Mucosa of descending colon (tissue), 3 donors: ENCODE results near the gene PLA2R1. TPM values are rescaled to one million over a fixed set of nuclear protein-coding genes. Genes with fewer than 3 reads are reported as not detected.

Experiments used
- ATAC-seq: fragments of 200-7000 bp; cut with Tn5 transposase; one replicate; pipeline ENCODE4 v1.9.1; 2020; ENCODE audit warnings: mild to moderate bottlenecking, moderate library complexity
- DNase-seq, 3 donors: peaks; one replicate each; pipeline ENCODE4 v3.0.0-alpha.2; 2020
- H3K36me3 ChIP-seq: fragments of 200-600 bp; one replicate; pipeline ENCODE4 v1.8.0; 2021; ENCODE audit warnings: low read depth, mild to moderate bottlenecking
- H3K4me1 ChIP-seq: fragments of 200-600 bp; one replicate; pipeline ENCODE4 v1.8.0; 2021; ENCODE audit warnings: low read depth, mild to moderate bottlenecking
- H3K4me3 ChIP-seq: fragments of 200-600 bp; one replicate; pipeline ENCODE4 v1.8.0; 2021; ENCODE audit warnings: mild to moderate bottlenecking
- H3K9me3 ChIP-seq: fragments of 200-600 bp; one replicate; pipeline ENCODE4 v1.8.0; 2021; ENCODE audit warnings: mild to moderate bottlenecking
- CTCF ChIP-seq: fragments of 200-600 bp; IDR thresholded peaks from one replicate; pipeline ENCODE4 v1.8.0; 2022; ENCODE audit warnings: antibody characterized with exemption, mild to moderate bottlenecking
- intact Hi-C, 2 donors: fragments of 100-400 bp; cut with DNase I in 1 of 2; cut with micrococcal nuclease in 1 of 2; formaldehyde crosslinking; loops; one replicate each; pipeline versions ENCODE4 v1.11.0 to v1.11.1; 2022; cut with DNase I, micrococcal nuclease
- total RNA-seq, 3 donors: library from RNA; stranded (reverse); fragmentation: NEBNext Ultra II Directional in 2 of 3; extraction: Animal tissue kit (Norgen Biotek cat#: 25700) in 2 of 3; gene quantifications; one replicate each; pipeline versions ENCODE4 v1.2.1 to v1.2.4, GENCODE V29; 2021 to 2023
- donor health status: DM: no; HTN: no; CAD: no; lungs with moderate emphysema.
- donor health status: DM: no; HTN: no; CAD: no.
- donor health status: DM: no; HTN: yes; CAD: no.

PLA2R1 gene
- total RNA-seq, 3 donors from 2014 or later, result 8.0 to 19.1 (median 11.1) TPM

- H3K36me3 ChIP-seq, result no peaks in the 10 kb centered on the region
- ATAC-seq (no peak), DNase-seq (no peak)
- H3K4me1 ChIP-seq, result no peaks in the 10 kb centered on the region
- TF ChIP-seq CTCF, result no peak
- intact Hi-C loops, result no loop called here
- H3K4me3 ChIP-seq, result no peak overlapping the region
- H3K9me3 ChIP-seq, result peaks cover 5% of the 10 kb centered on the region
Observed at GRCh38 chr2:159925975-159926374, 136.4 kb downstream of the PLA2R1 start.

DNA sequence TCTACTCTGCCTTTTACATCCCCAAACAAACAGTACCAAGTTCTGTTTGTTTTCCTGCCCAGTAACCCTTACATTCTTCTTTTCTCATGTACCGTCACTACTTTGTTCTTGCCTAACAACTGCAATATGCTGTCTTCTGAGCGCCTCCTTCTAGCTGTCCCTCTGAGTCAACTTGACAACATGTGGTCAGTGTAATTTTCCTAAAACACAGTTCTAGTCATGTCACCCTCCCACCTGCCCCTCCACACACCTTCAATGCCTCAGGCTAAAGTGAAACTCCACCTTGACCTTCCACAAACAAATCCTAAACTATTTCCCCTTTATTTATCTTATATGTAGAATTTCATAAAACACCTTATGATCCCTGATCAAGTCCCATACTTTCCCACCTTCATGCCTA lies 139.9 kb downstream of the PLA2R1 start:
- Histone ChIP-seq H3K9me3 (no peaks in the 10 kb centered on the region), H3K4me3 (no peak overlapping the region), H3K4me1 (no peaks in the 10 kb centered on the region), H3K36me3 (no peaks in the 10 kb centered on the region)
- ATAC-seq (no peak), DNase-seq (no peak)
- intact Hi-C loops, result no loop called here
- TF ChIP-seq CTCF, result no peak

GRCh38 chr2:159921752-159922404 lies 140.5 kb downstream of the PLA2R1 start:
- Histone ChIP-seq H3K9me3 (no peaks in the 10 kb centered on the region), H3K4me3 (no peak overlapping the region), H3K4me1 (no peaks in the 10 kb centered on the region), H3K36me3 (no peaks in the 10 kb centered on the region)
- TF ChIP-seq CTCF, result peak; percentile 81
- intact Hi-C loops, result no loop called here
- ATAC-seq (peak; percentile 98), DNase-seq (peak; percentile 83 to 91 (median 88))

- Histone ChIP-seq H3K9me3 (no peaks in the 10 kb centered on the region), H3K4me1 (no peaks in the 10 kb centered on the region), H3K36me3 (no peaks in the 10 kb centered on the region), H3K4me3 (no peak overlapping the region)
- DNase-seq (no peak), ATAC-seq (no peak)
- TF ChIP-seq CTCF, result no peak
- intact Hi-C loops, result no loop called here
Observed at GRCh38 chr2:159916511-159916910, 145.9 kb downstream of the PLA2R1 start.

GRCh38 chr2:159913900-159914299 lies 148.5 kb downstream of the PLA2R1 start:
- ATAC-seq (no peak), DNase-seq (no peak)
- H3K4me3 ChIP-seq, result no peak overlapping the region
- no peaks in the 10 kb centered on the region for H3K4me1 ChIP-seq
- no peaks in the 10 kb centered on the region for H3K36me3 ChIP-seq
- intact Hi-C loops, result no loop called here
- H3K9me3 ChIP-seq, result no peaks in the 10 kb centered on the region
- TF ChIP-seq CTCF, result no peak

DNA sequence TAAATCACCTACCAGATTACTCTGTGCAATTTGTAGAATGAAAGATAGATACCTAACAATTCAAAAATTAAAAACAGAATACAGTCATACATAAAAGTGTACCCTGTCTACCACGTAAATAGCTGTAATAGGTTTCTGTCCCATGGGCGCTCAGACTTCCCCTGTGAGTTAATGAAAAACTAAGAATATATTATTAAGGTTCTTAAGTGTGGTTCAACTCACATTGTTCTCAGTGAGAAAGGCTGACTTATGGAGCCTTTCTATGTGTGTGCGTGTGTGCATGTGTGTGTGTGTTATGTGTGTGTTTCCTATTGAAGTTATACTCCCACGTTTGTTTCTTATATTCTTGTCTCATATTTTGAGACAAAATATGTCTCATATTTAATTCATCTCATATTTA lies 149.8 kb downstream of the PLA2R1 start:
- intact Hi-C loops, result no loop called here
- no peak for DNase-seq
- Histone ChIP-seq H3K9me3 (no peaks in the 10 kb centered on the region), H3K4me1 (no peaks in the 10 kb centered on the region), H3K36me3 (no peaks in the 10 kb centered on the region), H3K4me3 (no peak overlapping the region)
- TF ChIP-seq CTCF, result no peak
- ATAC-seq, result no peak
